HT1080 (cell line): ENCODE results near the gene NES. TPM values are rescaled to one million over a fixed set of nuclear protein-coding genes. Genes with fewer than 3 reads are reported as not detected.

Source experiments
- DNase-seq: peaks from one replicate; pipeline ENCODE4 v3.0.0-alpha.2; 2015; ENCODE audit warnings: low read depth
- total RNA-seq: library from RNA; depleted of rRNA; stranded (reverse); fragments of >200 nt; shearing (Covaris generic); gene quantifications from 2 replicates; pipeline ENCODE4 v1.2.3, GENCODE V29; 2014

Gene NES
- total RNA-seq, 1 experiment from 2014 or later: 0.03 TPM

GRCh38 chr1:156681196-156681960 is 4.2 kb upstream of the NES start:
- no peak for DNase-seq

GRCh38 chr1:156680056-156680455 is 2.8 kb upstream of the NES start:
- DNase-seq: no peak

GRCh38 chr1:156677616-156678596 is 699 bp upstream of the NES start:
- peak; percentile 70 for DNase-seq

GRCh38 chr1:156676114-156676819 is 940 bp downstream of the NES start:
- no peak for DNase-seq

GRCh38 chr1:156675210-156676113 is 1.7 kb downstream of the NES start:
- DNase-seq: no peak

GRCh38 chr1:156673387-156674121 is 3.7 kb downstream of the NES start:
- DNase-seq: no peak

GRCh38 chr1:156671804-156672203 is 5.4 kb downstream of the NES start:
- no peak for DNase-seq

GRCh38 chr1:156670791-156671190 is 6.4 kb downstream of the NES start:
- DNase-seq: no peak

- DNase-seq: no peak
Observed at GRCh38 chr1:156670359-156670758, 6.8 kb downstream of the NES start.

- no peak for DNase-seq
Observed at GRCh38 chr1:156669794-156670193, 7.4 kb downstream of the NES start.

GRCh38 chr1:156668801-156669637 is 8.2 kb downstream of the NES start:
- no peak for DNase-seq

- no peak for DNase-seq
Observed at GRCh38 chr1:156667968-156668709, 9.1 kb downstream of the NES start.

- DNase-seq: no peak
Observed at GRCh38 chr1:156667610-156667967, 9.6 kb downstream of the NES start.

GRCh38 chr1:156666862-156667609 is 10.2 kb downstream of the NES start:
- DNase-seq: no peak

GRCh38 chr1:156665539-156665938 is 11.7 kb downstream of the NES start:
- DNase-seq: no peak

GRCh38 chr1:156664767-156665411 is 12.3 kb downstream of the NES start:
- DNase-seq: no peak
